ENCODE data around the gene SIM1.

DNA sequence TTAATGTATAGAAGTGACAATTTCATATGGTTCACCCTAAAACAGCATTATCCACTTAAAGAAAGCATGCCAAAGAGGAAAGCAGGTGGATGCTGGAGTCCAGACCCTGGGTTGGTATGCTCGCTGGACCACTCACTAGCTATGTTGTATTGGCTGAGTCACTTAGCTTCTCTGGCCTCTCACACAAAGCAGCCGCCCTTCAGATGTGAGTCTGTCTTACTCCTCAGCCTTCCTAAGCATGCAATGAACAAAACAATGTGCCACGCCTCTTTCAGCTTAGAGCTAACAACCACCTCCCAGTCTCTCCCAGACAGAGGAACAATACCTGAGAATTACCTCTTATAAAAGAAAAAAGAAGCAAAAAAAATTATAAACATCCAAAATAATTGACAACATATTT is 29.4 kb downstream of the SIM1 start:
- TF ChIP-seq POLR2A (IDR thresholded peaks at IDR 0.05) (no peak), POLR2AphosphoS5 (IDR thresholded peaks at IDR 0.05) (no peak), EP300 (IDR thresholded peaks at IDR 0.05) (no peak)
- TF ChIP-seq, protein P1, sequence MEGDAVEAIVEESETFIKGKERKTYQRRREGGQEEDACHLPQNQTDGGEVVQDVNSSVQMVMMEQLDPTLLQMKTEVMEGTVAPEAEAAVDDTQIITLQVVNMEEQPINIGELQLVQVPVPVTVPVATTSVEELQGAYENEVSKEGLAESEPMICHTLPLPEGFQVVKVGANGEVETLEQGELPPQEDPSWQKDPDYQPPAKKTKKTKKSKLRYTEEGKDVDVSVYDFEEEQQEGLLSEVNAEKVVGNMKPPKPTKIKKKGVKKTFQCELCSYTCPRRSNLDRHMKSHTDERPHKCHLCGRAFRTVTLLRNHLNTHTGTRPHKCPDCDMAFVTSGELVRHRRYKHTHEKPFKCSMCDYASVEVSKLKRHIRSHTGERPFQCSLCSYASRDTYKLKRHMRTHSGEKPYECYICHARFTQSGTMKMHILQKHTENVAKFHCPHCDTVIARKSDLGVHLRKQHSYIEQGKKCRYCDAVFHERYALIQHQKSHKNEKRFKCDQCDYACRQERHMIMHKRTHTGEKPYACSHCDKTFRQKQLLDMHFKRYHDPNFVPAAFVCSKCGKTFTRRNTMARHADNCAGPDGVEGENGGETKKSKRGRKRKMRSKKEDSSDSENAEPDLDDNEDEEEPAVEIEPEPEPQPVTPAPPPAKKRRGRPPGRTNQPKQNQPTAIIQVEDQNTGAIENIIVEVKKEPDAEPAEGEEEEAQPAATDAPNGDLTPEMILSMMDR (IDR thresholded peaks at IDR 0.05), result no peak
